Prostate gland (tissue), 1 donor: ENCODE results near the gene OGFRL1.

Experiments used
- POLR2A ChIP-seq: fragments of 450-650 bp; IDR thresholded peaks from one replicate; pipeline ENCODE4 v1.6.1; 2016; ENCODE audit warnings: antibody characterized with exemption, mild to moderate bottlenecking
- POLR2AphosphoS5 ChIP-seq: sonication (generic); formaldehyde crosslinking; IDR thresholded peaks from one replicate; pipeline ENCODE4 v1.6.1; 2017; ENCODE audit warnings: antibody characterized with exemption

DNA sequence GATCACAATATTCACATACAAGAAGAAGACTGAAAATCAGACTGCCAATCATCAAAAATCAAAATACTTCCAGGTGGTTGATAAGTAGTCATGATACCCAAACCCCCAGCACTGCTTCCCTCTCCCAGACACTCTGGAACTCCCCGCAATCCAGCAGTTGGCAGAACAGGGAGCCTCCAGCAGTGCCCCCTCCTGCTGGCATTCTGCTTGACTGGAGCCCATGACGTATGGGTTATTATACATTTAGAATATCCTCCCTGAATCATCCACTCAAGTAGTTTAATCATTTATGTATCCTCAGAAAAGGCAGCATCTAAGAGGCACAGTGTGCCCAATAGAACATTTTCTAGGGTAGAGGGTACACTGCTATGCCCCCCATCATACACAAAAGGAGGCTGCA is 9.3 kb upstream of the OGFRL1 start:
- TF ChIP-seq POLR2A (no peak), POLR2AphosphoS5 (no peak)
